ENCODE results near the gene PACSIN1. TPM values are rescaled to one million over a fixed set of nuclear protein-coding genes. Genes with fewer than 3 reads are reported as not detected.

The PACSIN1 gene
- total RNA-seq, 1 experiment from 2014 or later = 7.0 TPM

GRCh38 chr6:34565722-34566137 lies 99.9 kb downstream of the PACSIN1 start:
- TF ChIP-seq, protein P1, sequence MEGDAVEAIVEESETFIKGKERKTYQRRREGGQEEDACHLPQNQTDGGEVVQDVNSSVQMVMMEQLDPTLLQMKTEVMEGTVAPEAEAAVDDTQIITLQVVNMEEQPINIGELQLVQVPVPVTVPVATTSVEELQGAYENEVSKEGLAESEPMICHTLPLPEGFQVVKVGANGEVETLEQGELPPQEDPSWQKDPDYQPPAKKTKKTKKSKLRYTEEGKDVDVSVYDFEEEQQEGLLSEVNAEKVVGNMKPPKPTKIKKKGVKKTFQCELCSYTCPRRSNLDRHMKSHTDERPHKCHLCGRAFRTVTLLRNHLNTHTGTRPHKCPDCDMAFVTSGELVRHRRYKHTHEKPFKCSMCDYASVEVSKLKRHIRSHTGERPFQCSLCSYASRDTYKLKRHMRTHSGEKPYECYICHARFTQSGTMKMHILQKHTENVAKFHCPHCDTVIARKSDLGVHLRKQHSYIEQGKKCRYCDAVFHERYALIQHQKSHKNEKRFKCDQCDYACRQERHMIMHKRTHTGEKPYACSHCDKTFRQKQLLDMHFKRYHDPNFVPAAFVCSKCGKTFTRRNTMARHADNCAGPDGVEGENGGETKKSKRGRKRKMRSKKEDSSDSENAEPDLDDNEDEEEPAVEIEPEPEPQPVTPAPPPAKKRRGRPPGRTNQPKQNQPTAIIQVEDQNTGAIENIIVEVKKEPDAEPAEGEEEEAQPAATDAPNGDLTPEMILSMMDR (conservative IDR thresholded peaks at IDR 0.05) = no peak
- H3K27me3 ChIP-seq (ENCODE audit: insufficient read depth, low read length) = no peaks in the 10 kb centered on the region
- WGBS (ENCODE audit: extremely low coverage, insufficient read length, low lambda C conversion rate) = no CpG with 5 or more reads among the region's 5 CpGs
- Mint-ChIP-seq H3K4me1 (peaks cover 22 to 38% of the 10 kb centered on the region in 2 experiments), H3K9me3 (no peaks in the 10 kb centered on the region; a peak in 1 of 5 replicates), H3K4me3 (no peak overlapping the region), H3K27me3 (ENCODE audit: low read depth) (peaks cover 1% of the 10 kb centered on the region; the same call in 1 of the 2 replicates), H3K27ac (peak overlapping the region in 1 of 3 experiments; percentile 55; a peak in 2 of 7 replicates), H3K36me3 (ENCODE audit: insufficient read depth in 1 of 3, low read depth in 3 of 3) (no peaks in the 10 kb centered on the region)
- H3K9ac ChIP-seq (ENCODE audit: extremely low read depth, insufficient read length, low read length) = no peak overlapping the region
- no peak overlapping the region for H3K14ac ChIP-seq (ENCODE audit: insufficient read depth, low read length)
- no peak for DNase-seq
- H2BK120ac ChIP-seq (ENCODE audit: low read depth, low read length, poor library complexity, severe bottlenecking) = no peak overlapping the region
- H3T11ph ChIP-seq (ENCODE audit: low read length) = no peak overlapping the region
- no peaks in the 10 kb centered on the region for H3K23me2 ChIP-seq (ENCODE audit: insufficient read length, low read depth, low read length, poor library complexity, severe bottlenecking)
- no peak overlapping the region for H4K91ac ChIP-seq (ENCODE audit: insufficient read length, low read depth, low read length)
- no peak overlapping the region for H4K5ac ChIP-seq (ENCODE audit: insufficient read length, low read depth, low read length)
- H3K56ac ChIP-seq (ENCODE audit: insufficient read length, low read depth, low read length) = no peak overlapping the region
- no peak overlapping the region for H2BK15ac ChIP-seq (ENCODE audit: low read depth, low read length)
- H3K4ac ChIP-seq (ENCODE audit: low read depth, low read length) = no peak overlapping the region
- no peak overlapping the region for H2BK12ac ChIP-seq (ENCODE audit: insufficient read length, low read depth, low read length)
- no peak overlapping the region for H4K8ac ChIP-seq (replicated peaks; ENCODE audit: insufficient read length, low read depth, low read length)
- no peak overlapping the region for H3K23ac ChIP-seq (ENCODE audit: insufficient read length, low read depth, low read length)
- H3K18ac ChIP-seq (ENCODE audit: insufficient read length, low read depth, low read length) = no peak overlapping the region
- no peak overlapping the region for H3K27ac ChIP-seq (ENCODE audit: insufficient read length, low read depth, low read length)
- no peak overlapping the region for H2BK5ac ChIP-seq (ENCODE audit: insufficient read length, low read length)
- no peak overlapping the region for H3K4me2 ChIP-seq (ENCODE audit: insufficient read depth, insufficient read length, low read length)
- H3K9me3 ChIP-seq (ENCODE audit: control insufficient read depth, low read depth, low read length) = no peaks in the 10 kb centered on the region
- H3K4me1 ChIP-seq (ENCODE audit: insufficient read depth, low read length) = no peaks in the 10 kb centered on the region; the same call in 1 of the 2 replicates
- no peak overlapping the region for H2BK20ac ChIP-seq (ENCODE audit: low read depth, low read length, poor library complexity, severe bottlenecking)
- no peaks in the 10 kb centered on the region for H4K20me1 ChIP-seq (ENCODE audit: control insufficient read depth, insufficient read depth, insufficient read length)
- no peak overlapping the region for H2AK5ac ChIP-seq (ENCODE audit: insufficient read length, low read length)
- H3K79me1 ChIP-seq (ENCODE audit: insufficient read depth, low read depth, low read length, poor library complexity, severe bottlenecking) = no peaks in the 10 kb centered on the region
- no peaks in the 10 kb centered on the region for H3K79me2 ChIP-seq (ENCODE audit: insufficient read depth, low read length)
- H2AFZ ChIP-seq (ENCODE audit: low read length) = no peak overlapping the region
